Sigmoid colon (tissue), 3 donors: ENCODE data around the gene PRKCA.

Source experiments
- CTCF ChIP-seq, 4 experiments: fragments of 450-650 bp in 3 of 4; fragments of 200-600 bp in 1 of 4; IDR thresholded peaks; one replicate each; pipeline ENCODE4 v1.5.1; 2016 to 2019; ENCODE audit warnings: antibody characterized with exemption in 4 of 4, mild to moderate bottlenecking in 3 of 4, moderate library complexity in 2 of 4
- POLR2A ChIP-seq, 2 donors: fragments of 450-650 bp; IDR thresholded peaks; one replicate each; pipeline ENCODE4 v1.6.1; 2016; ENCODE audit warnings: antibody characterized with exemption in 2 of 2, mild to moderate bottlenecking in 2 of 2, moderate library complexity in 2 of 2

- no peak for TF ChIP-seq CTCF (IDR thresholded peaks at IDR 0.05)
- no peak for TF ChIP-seq POLR2A (IDR thresholded peaks at IDR 0.05)
These were observed 109.1 kb downstream of the PRKCA start for GRCh38 chr17:66411520-66411919.
